GM19452 (cell line): ENCODE data around the gene TAF1.
A peak's percentile ranks its signal among the peaks of the same experiment; 100 is the strongest.
"Not testable (repeated sequence)": the region's sequence is repeated elsewhere in the genome, so short reads cannot be mapped to it uniquely, and the experiment has no call there.

Experiments
- ATAC-seq: cut with Tn5 transposase; IDR thresholded peaks from one replicate; pipeline ENCODE4 v1.9.1; 2021; ENCODE audit not compliant: unreplicated experiment

Gene TAF1

GRCh38 chrX:71495979-71496378 is 129.8 kb downstream of the TAF1 start:
- ATAC-seq: not testable (repeated sequence)

- no peak for ATAC-seq
Observed at GRCh38 chrX:71496476-71496875, 130.3 kb downstream of the TAF1 start.

GRCh38 chrX:71502080-71502479 is 135.9 kb downstream of the TAF1 start:
- not testable (repeated sequence) for ATAC-seq

DNA sequence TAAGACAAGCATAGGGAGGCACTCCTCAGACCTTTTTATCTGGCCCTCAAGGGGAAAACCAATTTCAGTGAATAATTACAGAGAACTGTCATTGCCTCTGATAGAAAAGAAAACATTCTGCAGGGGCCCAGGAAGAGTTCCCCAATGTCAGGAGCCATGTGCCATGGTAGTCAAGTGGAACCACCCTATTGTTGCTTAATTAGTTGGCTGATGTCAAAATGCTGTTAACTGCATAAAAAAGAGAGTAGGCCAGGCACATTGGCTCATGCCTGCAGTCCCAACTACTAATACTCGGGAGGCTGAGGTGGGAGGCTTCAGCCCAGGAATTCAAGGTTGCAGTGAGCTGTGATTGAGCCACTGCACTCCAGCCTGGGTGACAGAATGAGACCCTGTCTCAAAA is 138.2 kb downstream of the TAF1 start:
- no peak for ATAC-seq

DNA sequence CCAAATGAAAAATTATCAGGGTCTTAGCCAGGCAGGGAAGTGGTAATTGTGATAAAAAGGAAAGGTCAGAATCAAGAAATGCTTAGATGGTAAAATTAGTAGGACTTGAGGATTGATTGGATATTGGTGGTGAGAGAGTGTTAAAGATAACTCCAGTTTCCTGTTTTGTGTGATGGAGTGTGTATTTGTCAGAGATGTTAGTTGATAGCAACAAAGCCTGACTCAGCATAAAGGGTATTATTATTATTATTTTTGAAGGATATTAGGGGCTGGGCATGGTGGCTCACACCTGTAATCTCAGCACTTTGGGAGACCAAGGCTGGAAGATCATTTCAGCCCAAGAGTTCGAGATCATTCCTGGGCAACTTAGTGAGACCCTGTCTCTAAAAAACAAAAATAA is 143.1 kb downstream of the TAF1 start:
- no peak for ATAC-seq

- ATAC-seq: no peak
Observed at GRCh38 chrX:71510161-71510560, 144.0 kb downstream of the TAF1 start.

DNA sequence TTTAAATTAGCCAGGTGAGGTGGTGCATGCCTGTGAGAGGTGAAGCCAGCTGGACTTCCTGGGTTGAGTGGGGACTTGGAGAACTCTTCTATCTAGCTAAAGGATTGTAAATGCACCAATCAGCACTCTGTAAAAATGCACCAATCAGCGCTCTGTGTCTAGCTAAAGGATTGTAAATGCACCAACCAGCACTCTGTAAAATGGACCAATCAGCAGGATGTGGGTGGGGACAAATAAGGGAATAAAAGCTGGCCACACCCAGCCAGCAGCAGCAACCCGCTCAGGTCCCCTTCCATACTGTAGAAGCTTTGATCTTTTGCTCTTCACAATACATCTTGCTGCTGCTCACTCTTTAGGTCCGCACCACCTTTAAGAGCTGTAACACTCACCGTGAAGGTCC is 147.6 kb downstream of the TAF1 start:
- not testable (repeated sequence) for ATAC-seq

DNA sequence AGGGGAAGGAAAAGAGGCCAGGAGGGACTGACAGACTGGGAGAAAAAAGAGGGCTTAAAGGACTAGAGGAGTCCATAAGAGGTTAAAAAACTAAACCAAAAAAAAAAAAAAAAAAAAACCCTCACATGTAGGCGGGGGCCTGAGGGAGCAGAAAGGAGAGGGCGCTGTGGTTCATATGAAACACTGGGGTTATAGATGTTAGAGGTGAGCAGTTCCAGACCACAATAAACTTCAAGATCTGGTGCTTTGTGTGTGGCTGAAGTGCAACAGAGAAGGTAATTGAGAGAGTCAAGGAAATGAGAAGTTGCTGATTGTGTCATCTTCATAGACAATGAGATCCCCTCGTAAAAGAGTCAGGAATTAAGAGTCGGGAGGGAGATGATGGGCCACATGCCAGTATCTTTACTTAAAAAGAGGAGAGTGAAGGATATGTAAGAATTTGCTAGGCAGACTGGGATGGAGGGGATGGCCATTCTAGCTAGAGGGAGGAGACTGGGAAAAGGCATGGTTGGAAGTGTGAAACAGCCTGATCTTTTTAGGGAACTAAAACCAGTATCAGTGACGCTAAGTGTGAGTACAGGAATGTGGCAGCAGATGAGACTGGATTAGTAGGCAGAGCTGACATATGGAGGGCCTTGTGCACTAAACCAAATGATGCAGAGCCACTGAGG is 148.3 kb downstream of the TAF1 start:
- peak; percentile 96 for ATAC-seq

- no peak for ATAC-seq
Observed at GRCh38 chrX:71515038-71515396, 148.9 kb downstream of the TAF1 start.
